HCT116 (cell line): Measurements from ENCODE around the gene PGLYRP4.

Experiments used
- CEBPB ChIP-seq: IDR thresholded peaks from 2 replicates; pipeline ENCODE4 v1.6.1; 2012; ENCODE audit warnings: low read depth
- EZH2phosphoT487 ChIP-seq: fragments of 200-600 bp; IDR thresholded peaks from 2 replicates; pipeline ENCODE4 v1.6.1; 2018; ENCODE audit warnings: antibody characterized with exemption, borderline replicate concordance
- POLR2A ChIP-seq: IDR thresholded peaks from 2 replicates; pipeline ENCODE4 v1.7.0; 2011; ENCODE audit warnings: borderline replicate concordance; ENCODE audit not compliant: insufficient read depth, insufficient read length; ENCODE audit errors: extremely low read depth
- POLR2AphosphoS5 ChIP-seq: IDR thresholded peaks from 2 replicates; pipeline ENCODE4 v1.6.1; 2011; ENCODE audit warnings: mild to moderate bottlenecking, low read depth, low read length, moderate library complexity
- RAD21 ChIP-seq: IDR thresholded peaks from 2 replicates; pipeline ENCODE4 v1.6.1; 2012; ENCODE audit warnings: low read depth, mild to moderate bottlenecking
- TF ChIP-seq, protein P1 (sequence below): IDR thresholded peaks from 2 replicates; pipeline ENCODE4 v1.6.1; 2012; ENCODE audit warnings: low read depth
- TF ChIP-seq, protein P2 (sequence below), 3 experiments: fragments of 200-600 bp in 1 of 3; sonication (generic) in 1 of 3; IDR thresholded peaks in 2 of 3; conservative IDR thresholded peaks in 1 of 3; 2 replicates each; pipeline ENCODE4 v1.5.1; 2012 to 2017; ENCODE audit warnings: low read depth in 2 of 3, low read length in 2 of 3, antibody characterized with exemption in 1 of 3, borderline replicate concordance in 1 of 3, control low read depth in 1 of 3, mild to moderate bottlenecking in 1 of 3, mixed read lengths in 1 of 3, mixed run types in 1 of 3, moderate library complexity in 1 of 3; ENCODE audit not compliant: insufficient read depth in 1 of 3
- TF ChIP-seq, protein P3 (sequence below): IDR thresholded peaks from 2 replicates; pipeline ENCODE4 v1.6.1; 2012

DNA sequence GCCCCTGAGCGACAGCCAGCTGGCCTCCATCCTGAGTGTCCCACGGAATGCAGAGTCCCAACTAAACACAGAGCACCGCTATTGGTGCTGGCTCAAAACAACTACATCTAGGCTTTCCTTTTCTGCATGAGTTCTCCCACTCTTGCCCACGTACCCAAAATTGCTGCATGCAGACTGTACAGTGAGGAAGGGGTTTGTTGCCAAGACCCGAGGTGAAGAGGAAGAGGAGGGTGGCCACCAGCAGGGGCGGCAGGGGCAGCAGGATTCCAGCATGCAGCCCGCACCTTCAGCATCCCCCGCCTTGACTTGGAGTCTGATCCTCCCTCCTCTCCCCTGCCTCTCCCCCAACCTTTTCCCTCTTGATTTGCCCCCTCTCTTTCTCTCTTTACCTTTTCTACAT lies 17.1 kb upstream of the PGLYRP4 start:
- TF ChIP-seq RAD21 (no peak), EZH2phosphoT487 (no peak), CEBPB (no peak), POLR2AphosphoS5 (no peak), POLR2A (no peak)
- TF ChIP-seq, protein P1, sequence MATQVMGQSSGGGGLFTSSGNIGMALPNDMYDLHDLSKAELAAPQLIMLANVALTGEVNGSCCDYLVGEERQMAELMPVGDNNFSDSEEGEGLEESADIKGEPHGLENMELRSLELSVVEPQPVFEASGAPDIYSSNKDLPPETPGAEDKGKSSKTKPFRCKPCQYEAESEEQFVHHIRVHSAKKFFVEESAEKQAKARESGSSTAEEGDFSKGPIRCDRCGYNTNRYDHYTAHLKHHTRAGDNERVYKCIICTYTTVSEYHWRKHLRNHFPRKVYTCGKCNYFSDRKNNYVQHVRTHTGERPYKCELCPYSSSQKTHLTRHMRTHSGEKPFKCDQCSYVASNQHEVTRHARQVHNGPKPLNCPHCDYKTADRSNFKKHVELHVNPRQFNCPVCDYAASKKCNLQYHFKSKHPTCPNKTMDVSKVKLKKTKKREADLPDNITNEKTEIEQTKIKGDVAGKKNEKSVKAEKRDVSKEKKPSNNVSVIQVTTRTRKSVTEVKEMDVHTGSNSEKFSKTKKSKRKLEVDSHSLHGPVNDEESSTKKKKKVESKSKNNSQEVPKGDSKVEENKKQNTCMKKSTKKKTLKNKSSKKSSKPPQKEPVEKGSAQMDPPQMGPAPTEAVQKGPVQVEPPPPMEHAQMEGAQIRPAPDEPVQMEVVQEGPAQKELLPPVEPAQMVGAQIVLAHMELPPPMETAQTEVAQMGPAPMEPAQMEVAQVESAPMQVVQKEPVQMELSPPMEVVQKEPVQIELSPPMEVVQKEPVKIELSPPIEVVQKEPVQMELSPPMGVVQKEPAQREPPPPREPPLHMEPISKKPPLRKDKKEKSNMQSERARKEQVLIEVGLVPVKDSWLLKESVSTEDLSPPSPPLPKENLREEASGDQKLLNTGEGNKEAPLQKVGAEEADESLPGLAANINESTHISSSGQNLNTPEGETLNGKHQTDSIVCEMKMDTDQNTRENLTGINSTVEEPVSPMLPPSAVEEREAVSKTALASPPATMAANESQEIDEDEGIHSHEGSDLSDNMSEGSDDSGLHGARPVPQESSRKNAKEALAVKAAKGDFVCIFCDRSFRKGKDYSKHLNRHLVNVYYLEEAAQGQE, result no peak
- TF ChIP-seq, protein P2, sequence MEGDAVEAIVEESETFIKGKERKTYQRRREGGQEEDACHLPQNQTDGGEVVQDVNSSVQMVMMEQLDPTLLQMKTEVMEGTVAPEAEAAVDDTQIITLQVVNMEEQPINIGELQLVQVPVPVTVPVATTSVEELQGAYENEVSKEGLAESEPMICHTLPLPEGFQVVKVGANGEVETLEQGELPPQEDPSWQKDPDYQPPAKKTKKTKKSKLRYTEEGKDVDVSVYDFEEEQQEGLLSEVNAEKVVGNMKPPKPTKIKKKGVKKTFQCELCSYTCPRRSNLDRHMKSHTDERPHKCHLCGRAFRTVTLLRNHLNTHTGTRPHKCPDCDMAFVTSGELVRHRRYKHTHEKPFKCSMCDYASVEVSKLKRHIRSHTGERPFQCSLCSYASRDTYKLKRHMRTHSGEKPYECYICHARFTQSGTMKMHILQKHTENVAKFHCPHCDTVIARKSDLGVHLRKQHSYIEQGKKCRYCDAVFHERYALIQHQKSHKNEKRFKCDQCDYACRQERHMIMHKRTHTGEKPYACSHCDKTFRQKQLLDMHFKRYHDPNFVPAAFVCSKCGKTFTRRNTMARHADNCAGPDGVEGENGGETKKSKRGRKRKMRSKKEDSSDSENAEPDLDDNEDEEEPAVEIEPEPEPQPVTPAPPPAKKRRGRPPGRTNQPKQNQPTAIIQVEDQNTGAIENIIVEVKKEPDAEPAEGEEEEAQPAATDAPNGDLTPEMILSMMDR (IDR thresholded peaks at IDR 0.05 in 2 of 3, conservative IDR thresholded peaks at IDR 0.05 in 1 of 3; ENCODE audit: borderline replicate concordance in 1 of 3, insufficient read depth in 1 of 3, low read depth in 2 of 3, low read length in 2 of 3), result no peak
- TF ChIP-seq, protein P3, sequence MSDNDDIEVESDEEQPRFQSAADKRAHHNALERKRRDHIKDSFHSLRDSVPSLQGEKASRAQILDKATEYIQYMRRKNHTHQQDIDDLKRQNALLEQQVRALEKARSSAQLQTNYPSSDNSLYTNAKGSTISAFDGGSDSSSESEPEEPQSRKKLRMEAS, result no peak
